AG04449 (cell line): ENCODE results near the gene OR4B1.

Source experiments
- CTCF ChIA-PET: fragments of 350-600 bp; formaldehyde crosslinking; extraction: SDS; loops from one replicate; lab custom pipeline; 2021; ENCODE audit warnings: antibody characterized with exemption; lab: Yijun Ruan, JAX
- POLR2A ChIA-PET: fragments of 400-600, 350-600 bp; formaldehyde crosslinking; extraction: SDS; loops from one replicate; lab custom pipeline; 2020; ENCODE audit warnings: antibody characterized with exemption, inconsistent platforms; lab: Yijun Ruan, JAX
- DNase-seq: peaks from one replicate; pipeline ENCODE4 v3.0.0-alpha.2; 2010; ENCODE audit warnings: low read depth, low spot score
- H3K4me3 ChIP-seq: 2 replicates; pipeline ENCODE4 v1.5.1; 2011; ENCODE audit warnings: low read depth, mild to moderate bottlenecking, control low read depth, low read length
- TF ChIP-seq, protein P1 (sequence below): IDR thresholded peaks from one replicate; pipeline ENCODE4 v1.5.1; 2011; ENCODE audit warnings: mild to moderate bottlenecking, moderate library complexity, low read length, control low read depth, inconsistent platforms; ENCODE audit not compliant: insufficient read depth; ENCODE audit errors: missing control alignments

OR4B1 gene

DNA sequence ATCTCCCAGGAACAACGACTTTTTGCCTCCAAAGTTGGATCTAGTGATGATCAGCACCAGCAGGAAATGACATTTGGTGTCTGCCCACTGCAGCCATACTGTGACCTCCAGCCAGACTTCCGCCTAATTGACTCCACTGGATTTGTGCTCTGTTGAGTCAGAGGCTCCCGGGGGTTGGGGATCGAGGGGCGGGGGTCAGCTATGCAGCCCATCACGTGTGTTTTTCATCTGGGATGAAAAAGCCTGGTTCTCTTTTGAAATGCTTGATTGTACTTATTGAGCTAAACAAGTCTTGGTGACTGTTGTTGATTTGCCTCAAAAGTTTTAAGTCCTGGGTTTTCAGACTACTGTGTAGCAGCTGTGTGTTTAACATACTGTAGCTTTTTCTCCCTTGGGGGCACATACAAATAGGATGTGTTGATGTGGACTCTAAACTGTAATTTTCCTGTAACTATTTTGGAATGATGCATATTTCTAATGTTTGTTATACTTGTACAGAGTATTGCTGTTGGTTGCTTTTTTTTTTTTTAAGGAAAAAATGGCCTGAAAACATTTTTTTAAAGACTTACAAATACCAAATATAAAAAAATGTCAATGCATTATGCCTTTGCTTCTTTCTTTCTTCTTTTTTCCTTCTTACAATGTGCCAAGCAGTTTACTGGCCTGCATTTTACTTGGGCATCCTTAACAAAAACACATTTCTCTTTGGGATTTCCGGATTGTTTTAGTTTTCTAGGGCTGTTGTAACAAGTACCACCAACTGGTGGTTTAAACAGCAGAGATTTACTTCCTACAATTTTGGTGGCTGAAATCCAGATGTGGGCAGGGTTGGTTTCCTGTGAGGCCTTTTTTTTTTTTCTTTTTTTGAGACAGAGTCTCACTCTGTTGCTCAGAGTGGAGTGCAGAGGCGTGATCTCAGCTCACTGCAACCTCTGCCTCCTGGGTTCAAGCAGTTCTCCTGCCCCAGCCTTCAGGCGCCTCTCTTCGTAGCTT lies 46.1 kb upstream of the OR4B1 start:
- H3K4me3 ChIP-seq: no peak overlapping the region
- CTCF ChIA-PET: interaction anchor here (1.1 to 2.2 kb wide), 3 partner anchors 26 to 233 kb away, joined by 3 to 8 read pairs (median 4); no protein-coding TSS in a partner anchor
- no peak for DNase-seq
- POLR2A ChIA-PET: no interaction called here
- TF ChIP-seq, protein P1, sequence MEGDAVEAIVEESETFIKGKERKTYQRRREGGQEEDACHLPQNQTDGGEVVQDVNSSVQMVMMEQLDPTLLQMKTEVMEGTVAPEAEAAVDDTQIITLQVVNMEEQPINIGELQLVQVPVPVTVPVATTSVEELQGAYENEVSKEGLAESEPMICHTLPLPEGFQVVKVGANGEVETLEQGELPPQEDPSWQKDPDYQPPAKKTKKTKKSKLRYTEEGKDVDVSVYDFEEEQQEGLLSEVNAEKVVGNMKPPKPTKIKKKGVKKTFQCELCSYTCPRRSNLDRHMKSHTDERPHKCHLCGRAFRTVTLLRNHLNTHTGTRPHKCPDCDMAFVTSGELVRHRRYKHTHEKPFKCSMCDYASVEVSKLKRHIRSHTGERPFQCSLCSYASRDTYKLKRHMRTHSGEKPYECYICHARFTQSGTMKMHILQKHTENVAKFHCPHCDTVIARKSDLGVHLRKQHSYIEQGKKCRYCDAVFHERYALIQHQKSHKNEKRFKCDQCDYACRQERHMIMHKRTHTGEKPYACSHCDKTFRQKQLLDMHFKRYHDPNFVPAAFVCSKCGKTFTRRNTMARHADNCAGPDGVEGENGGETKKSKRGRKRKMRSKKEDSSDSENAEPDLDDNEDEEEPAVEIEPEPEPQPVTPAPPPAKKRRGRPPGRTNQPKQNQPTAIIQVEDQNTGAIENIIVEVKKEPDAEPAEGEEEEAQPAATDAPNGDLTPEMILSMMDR: no peak

DNA sequence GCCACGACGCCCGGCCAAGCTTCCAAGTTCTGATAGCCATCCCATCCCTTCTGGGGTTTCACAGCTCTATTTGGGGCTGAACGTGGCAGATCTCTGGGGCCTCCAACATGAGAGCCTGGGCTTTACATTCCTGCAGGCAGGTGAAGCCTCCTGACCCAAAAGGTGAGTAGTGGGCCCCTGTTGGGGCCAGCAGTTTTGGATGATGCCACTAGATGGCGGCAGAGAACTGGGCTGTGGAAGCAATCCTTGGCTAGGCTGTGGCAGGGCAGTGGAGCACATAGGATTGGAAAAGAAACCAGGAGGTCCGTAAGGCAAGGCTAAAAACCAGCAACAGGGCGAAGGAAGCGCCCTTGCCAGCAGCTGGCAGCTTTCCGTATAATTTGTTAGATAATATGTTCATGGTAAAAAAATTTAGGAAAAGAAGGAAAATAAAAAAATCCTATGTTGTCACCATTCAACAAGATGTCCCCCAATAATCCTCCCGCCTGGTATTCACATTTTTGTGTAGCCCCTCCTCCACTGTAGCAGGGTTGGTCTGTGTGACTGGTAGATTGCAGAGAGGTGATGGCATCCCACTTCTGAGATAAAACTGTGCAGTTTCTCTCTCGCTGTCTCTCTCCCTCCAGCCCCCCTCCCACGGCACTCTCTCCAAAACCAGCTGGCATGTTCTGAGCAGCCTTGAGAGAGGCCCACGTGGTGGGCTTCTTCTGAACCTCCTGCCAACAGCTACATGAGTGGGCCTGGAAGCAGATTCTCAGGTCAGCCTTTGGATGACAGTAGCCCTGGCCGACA lies 43.6 kb upstream of the OR4B1 start:
- ChIA-PET CTCF (interaction anchor here (0.7 to 2.6 kb wide), 18 partner anchors 7 to 1354 kb away, joined by 3 to 21 read pairs (median 4); no protein-coding TSS in a partner anchor), POLR2A (no interaction called here)
- DNase-seq: no peak

DNA sequence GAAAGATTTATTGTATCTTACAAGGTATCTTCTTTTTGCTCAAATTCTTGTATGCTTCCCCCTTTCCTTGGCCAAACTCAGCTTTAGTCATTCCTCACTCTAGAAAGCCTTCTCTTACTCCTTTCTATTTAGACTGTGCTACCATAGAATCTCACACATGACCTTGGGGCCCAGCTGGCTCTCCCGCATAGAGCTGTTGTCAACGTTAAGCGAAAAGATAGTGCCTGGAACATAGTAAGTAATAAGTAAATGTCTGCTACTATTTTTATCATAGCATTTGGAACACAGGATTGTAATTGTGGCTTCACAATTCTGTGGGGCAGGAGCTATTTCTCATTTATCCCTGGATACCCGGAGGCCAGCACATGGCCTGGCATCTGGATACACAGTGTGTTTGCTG lies 38.9 kb upstream of the OR4B1 start:
- CTCF ChIA-PET: no interaction called here
- no peak for DNase-seq
- TF ChIP-seq, protein P1: no peak
- POLR2A ChIA-PET: no interaction called here
- H3K4me3 ChIP-seq: no peak overlapping the region

More for the DNA sequence above, 43.6 kb upstream of the OR4B1 start:
- TF ChIP-seq, protein P1: peak; percentile 88
- no peak overlapping the region for H3K4me3 ChIP-seq

DNA sequence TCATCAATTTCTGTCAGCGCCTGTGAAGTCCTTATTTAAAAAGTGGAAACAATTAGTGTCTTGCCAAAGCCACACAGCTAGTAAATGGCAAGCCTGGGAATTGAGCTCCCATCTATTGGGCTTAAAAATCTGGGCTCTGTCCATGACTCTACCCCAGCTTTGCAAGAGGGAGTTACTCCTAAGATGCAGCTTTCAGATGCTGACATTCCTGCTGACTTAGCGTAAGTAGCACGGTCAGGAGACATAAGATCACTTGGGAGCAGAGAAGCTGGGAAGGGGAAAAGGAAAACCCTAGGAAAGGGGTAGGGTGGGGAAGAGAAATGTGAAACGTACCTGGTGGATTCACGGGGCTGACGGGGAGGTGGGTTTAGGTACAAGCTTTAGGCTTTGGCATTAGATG lies 36.0 kb upstream of the OR4B1 start:
- ChIA-PET POLR2A (no interaction called here), CTCF (interaction anchor here (0.9 kb wide), 1 partner anchor 8 kb away, joined by 8 read pairs; no protein-coding TSS in a partner anchor)
- DNase-seq: no peak
- no peak overlapping the region for H3K4me3 ChIP-seq
- TF ChIP-seq, protein P1: no peak

DNA sequence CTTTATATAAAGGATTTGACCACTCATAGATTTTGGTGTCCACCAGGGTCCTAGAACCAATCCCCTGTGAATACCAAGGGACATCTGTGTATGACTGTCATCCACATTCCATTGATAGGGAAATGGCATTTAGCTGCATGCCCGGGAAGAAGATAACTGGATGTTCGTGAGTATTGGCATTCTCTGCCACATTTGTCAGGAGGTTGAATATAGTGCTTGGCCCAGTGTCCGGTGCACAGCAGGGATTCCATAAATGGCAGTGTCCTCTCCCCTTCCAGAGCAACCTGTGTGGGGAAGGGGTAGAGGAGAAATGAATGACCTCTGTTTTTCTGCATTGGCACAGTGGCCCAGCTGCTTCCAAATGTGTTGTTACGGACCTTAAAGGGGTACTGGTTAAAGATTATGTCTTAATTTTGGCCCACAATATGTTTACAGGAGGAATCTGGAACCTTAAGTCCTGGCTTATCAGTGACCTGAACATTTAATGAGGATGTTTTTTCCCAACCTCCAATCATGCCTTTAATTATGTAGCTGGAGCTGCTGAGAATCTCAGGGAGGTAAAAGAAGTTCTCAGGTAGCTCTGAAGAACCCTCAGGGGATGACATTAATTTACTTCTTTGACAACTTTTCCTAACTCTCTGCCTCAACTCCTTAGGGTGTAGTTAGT lies 33.6 kb upstream of the OR4B1 start:
- ChIA-PET POLR2A (no interaction called here), CTCF (interaction anchor here (1.9 kb wide), 1 partner anchor 11 kb away, joined by 4 read pairs; no protein-coding TSS in a partner anchor)
- TF ChIP-seq, protein P1: no peak
- no peak overlapping the region for H3K4me3 ChIP-seq
- no peak for DNase-seq
